Rectal smooth muscle tissue (tissue), 1 donor: Measurements from ENCODE around the gene RNF31.

ENCODE experiments used
- H3K27ac ChIP-seq: one replicate; pipeline ENCODE4 v1.7.0; 2013; ENCODE audit warnings: low read depth, low read length, inconsistent platforms
- H3K27me3 ChIP-seq: one replicate; pipeline ENCODE4 v1.7.0; 2013; ENCODE audit warnings: low read length; ENCODE audit not compliant: control insufficient read depth, insufficient read depth
- H3K36me3 ChIP-seq: one replicate; pipeline ENCODE4 v1.7.0; 2013; ENCODE audit warnings: low read length; ENCODE audit not compliant: control insufficient read depth, insufficient read depth
- H3K4me1 ChIP-seq: one replicate; pipeline ENCODE4 v1.7.0; 2013; ENCODE audit warnings: low read length; ENCODE audit not compliant: control insufficient read depth, insufficient read depth
- H3K4me3 ChIP-seq: one replicate; pipeline ENCODE4 v1.7.0; 2013; ENCODE audit warnings: low read length
- H3K9ac ChIP-seq: one replicate; pipeline ENCODE4 v1.7.0; 2013; ENCODE audit warnings: low read length

Gene RNF31

GRCh38 chr14:24146453-24146977 lies 783 bp upstream of the RNF31 start, which contains the start of gene PSME2:
TSS of gene PSME2 (minus strand) at chr14:24146610. CDS start at chr14:24146581, 29 bp downstream.
- no peaks in the 10 kb centered on the region for H3K27me3 ChIP-seq
- H3K4me3 ChIP-seq: peak within 1 kb of the TSS; percentile 92
- peaks cover 14% of the 10 kb centered on the region for H3K36me3 ChIP-seq
- H3K27ac ChIP-seq: peak within 1 kb of the TSS; percentile 92
- peaks cover 20% of the 10 kb centered on the region for H3K4me1 ChIP-seq
- peak within 1 kb of the TSS; percentile 66 for H3K9ac ChIP-seq

GRCh38 chr14:24147761-24148428 lies 597 bp downstream of the RNF31 start:
- H3K36me3 ChIP-seq: peaks cover 19% of the 10 kb centered on the region
- no peaks in the 10 kb centered on the region for H3K27me3 ChIP-seq
- H3K27ac ChIP-seq: peak overlapping the region; percentile 81
- peaks cover 16% of the 10 kb centered on the region for H3K4me1 ChIP-seq
- peak overlapping the region; percentile 58 for H3K9ac ChIP-seq
- H3K4me3 ChIP-seq: peak overlapping the region; percentile 92

DNA sequence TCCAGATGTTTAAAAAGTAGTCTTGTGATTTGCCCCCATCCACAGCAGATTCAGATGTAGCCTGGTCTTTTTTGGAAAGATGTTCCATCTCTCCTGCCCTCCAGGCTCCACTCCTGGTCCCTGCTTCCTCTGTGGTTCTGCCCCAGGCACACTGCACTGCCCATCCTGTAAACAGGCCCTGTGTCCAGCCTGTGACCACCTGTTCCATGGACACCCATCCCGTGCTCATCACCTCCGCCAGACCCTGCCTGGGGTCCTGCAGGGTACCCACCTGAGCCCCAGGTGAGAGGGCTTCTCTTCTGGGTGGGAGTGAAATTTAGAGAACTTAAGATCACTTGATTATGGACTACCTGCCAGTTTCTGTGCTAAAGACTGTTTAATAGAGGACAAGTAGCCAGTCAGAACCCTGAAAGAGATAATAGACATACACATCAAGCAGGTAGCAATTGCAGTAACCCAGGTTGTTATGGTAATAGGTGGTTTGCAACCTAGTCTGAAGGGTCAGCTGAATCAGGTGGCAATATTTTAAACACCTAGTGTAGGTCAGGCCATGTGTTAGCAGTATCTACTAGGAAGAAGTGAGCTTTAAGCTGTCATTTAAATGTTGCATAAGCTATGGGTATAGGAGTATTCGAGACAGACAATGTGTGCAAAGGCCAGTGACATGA lies 2.1 kb downstream of the RNF31 start:
- Histone ChIP-seq H3K9ac (no peak overlapping the region), H3K27me3 (no peaks in the 10 kb centered on the region), H3K4me3 (no peak overlapping the region), H3K36me3 (peaks cover 22% of the 10 kb centered on the region), H3K4me1 (peaks cover 16% of the 10 kb centered on the region), H3K27ac (no peak overlapping the region)

DNA sequence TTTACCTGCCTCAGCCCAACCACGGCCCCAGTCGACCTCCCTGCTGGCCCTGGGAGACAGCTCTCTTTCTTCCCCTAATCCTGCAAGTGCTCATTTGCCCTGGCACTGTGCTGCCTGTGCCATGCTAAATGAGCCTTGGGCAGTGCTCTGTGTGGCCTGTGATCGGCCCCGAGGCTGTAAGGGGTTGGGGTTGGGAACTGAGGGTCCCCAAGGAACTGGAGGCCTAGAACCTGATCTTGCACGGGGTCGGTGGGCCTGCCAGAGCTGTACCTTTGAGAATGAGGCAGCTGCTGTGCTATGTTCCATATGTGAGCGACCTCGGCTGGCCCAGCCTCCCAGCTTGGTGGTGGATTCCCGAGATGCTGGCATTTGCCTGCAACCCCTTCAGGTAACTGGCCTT lies 2.8 kb downstream of the RNF31 start:
- H3K9ac ChIP-seq: no peak overlapping the region
- no peak overlapping the region for H3K27ac ChIP-seq
- peaks cover 16% of the 10 kb centered on the region for H3K4me1 ChIP-seq
- no peak overlapping the region for H3K4me3 ChIP-seq
- no peaks in the 10 kb centered on the region for H3K27me3 ChIP-seq
- peaks cover 29% of the 10 kb centered on the region for H3K36me3 ChIP-seq

- no peak overlapping the region for H3K27ac ChIP-seq
- H3K9ac ChIP-seq: no peak overlapping the region
- peaks cover 34% of the 10 kb centered on the region for H3K36me3 ChIP-seq
- H3K4me1 ChIP-seq: peaks cover 13% of the 10 kb centered on the region
- H3K27me3 ChIP-seq: no peaks in the 10 kb centered on the region
- H3K4me3 ChIP-seq: no peak overlapping the region
Measured at GRCh38 chr14:24150567-24150966, 3.3 kb downstream of the RNF31 start.

DNA sequence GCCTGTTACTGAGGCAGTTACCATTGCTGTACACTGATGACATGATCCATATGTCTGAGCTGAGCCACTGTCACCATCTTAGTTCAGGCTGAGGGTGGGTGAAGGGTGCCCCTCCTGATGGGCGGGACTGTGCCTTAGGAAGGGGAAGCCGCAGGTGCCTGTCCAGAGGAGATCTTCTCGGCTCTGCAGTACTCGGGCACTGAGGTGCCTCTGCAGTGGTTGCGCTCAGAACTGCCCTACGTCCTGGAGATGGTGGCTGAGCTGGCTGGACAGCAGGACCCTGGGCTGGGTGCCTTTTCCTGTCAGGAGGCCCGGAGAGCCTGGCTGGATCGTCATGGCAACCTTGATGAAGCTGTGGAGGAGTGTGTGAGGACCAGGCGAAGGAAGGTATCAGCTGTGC lies 3.7 kb downstream of the RNF31 start:
- Histone ChIP-seq H3K4me3 (no peak overlapping the region), H3K9ac (no peak overlapping the region), H3K36me3 (peaks cover 38% of the 10 kb centered on the region)

GRCh38 chr14:24151404-24152080 lies 4.2 kb downstream of the RNF31 start:
- Histone ChIP-seq H3K36me3 (peaks cover 39% of the 10 kb centered on the region), H3K27ac (no peak overlapping the region), H3K4me3 (no peak overlapping the region), H3K4me1 (peaks cover 7% of the 10 kb centered on the region), H3K27me3 (no peaks in the 10 kb centered on the region), H3K9ac (no peak overlapping the region)

More for the DNA sequence above, 3.7 kb downstream of the RNF31 start:
- no peak overlapping the region for H3K27ac ChIP-seq
- H3K4me1 ChIP-seq: peaks cover 9% of the 10 kb centered on the region
- no peaks in the 10 kb centered on the region for H3K27me3 ChIP-seq

- H3K9ac ChIP-seq: no peak overlapping the region
- H3K4me3 ChIP-seq: no peak overlapping the region
- no peak overlapping the region for H3K27ac ChIP-seq
- no peaks in the 10 kb centered on the region for H3K4me1 ChIP-seq
- peaks cover 54% of the 10 kb centered on the region for H3K36me3 ChIP-seq
- H3K27me3 ChIP-seq: no peaks in the 10 kb centered on the region
Measured at GRCh38 chr14:24155100-24155499, 7.8 kb downstream of the RNF31 start.

GRCh38 chr14:24156840-24157239 lies 9.5 kb downstream of the RNF31 start:
- Histone ChIP-seq H3K4me1 (peaks cover 8% of the 10 kb centered on the region), H3K9ac (no peak overlapping the region), H3K27me3 (no peaks in the 10 kb centered on the region), H3K4me3 (no peak overlapping the region), H3K36me3 (peaks cover 40% of the 10 kb centered on the region), H3K27ac (no peak overlapping the region)

DNA sequence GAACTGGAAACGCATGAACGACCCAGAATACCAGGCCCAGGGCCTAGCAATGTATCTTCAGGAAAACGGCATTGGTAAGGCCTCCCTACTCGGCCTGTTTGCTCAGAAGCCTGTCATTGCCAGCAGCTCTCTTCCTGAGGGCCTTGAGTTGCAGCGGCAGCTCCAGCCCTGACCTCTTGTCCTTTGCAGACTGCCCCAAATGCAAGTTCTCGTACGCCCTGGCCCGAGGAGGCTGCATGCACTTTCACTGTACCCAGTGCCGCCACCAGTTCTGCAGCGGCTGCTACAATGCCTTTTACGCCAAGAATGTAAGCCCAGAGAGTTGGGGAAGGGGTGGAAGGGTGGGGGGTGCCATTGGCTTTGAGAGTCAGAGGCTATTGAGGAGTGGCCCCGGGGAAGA lies 10.0 kb downstream of the RNF31 start:
- Histone ChIP-seq H3K36me3 (peaks cover 36% of the 10 kb centered on the region), H3K4me1 (peaks cover 12% of the 10 kb centered on the region), H3K9ac (no peak overlapping the region), H3K4me3 (no peak overlapping the region), H3K27me3 (no peaks in the 10 kb centered on the region), H3K27ac (no peak overlapping the region)

DNA sequence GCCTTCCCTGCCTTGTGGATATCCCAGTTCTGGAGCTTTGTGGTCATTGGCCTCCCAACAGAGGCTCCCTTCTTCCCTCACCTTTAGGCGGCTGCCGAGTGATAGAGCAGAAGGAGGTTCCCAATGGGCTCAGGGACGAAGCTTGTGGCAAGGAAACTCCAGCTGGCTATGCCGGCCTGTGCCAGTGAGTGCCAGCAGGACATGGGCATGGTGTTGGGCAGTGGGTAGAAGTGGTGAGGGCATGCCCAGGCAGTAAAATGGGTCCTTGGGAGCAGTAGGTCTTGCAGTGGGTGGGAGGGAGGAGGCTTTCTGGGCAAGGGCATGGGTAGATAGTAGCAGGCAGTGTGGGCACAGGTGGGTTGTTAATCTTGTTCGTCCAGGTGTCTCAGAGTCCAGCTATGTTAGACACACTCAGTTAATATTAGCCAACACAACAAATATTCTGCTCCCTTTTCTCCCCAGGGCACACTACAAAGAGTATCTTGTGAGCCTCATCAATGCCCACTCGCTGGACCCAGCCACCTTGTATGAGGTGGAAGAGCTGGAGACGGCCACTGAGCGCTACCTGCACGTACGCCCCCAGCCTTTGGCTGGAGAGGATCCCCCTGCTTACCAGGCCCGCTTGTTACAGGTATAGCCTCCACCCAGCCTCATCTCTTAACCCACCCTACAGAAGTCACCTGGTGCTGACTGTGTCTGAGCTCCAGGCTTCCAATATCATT lies 12.6 kb downstream of the RNF31 start:
- Histone ChIP-seq H3K4me1 (peaks cover 15% of the 10 kb centered on the region), H3K9ac (no peak overlapping the region), H3K36me3 (peaks cover 47% of the 10 kb centered on the region), H3K4me3 (no peak overlapping the region), H3K27me3 (no peaks in the 10 kb centered on the region), H3K27ac (no peak overlapping the region)

DNA sequence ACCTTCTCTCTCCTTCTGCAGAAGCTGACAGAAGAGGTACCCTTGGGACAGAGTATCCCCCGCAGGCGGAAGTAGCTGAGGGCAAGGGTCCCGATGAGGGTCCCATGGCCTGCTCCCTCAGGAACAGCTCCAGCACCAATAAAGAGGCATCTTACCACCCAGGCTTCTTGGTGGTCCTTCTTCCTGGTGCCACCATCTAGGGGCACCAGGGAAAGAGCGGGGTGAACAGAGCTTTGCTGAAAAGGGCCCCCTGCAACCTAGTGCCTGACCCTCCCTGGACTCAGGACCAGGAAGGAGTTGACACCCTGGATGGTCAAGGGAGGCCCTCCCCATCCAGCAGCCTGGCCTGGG lies 13.2 kb downstream of the RNF31 start:
- peak overlapping the region; percentile 96 for H3K27ac ChIP-seq
- no peak overlapping the region for H3K4me3 ChIP-seq
- no peak overlapping the region for H3K9ac ChIP-seq
- no peaks in the 10 kb centered on the region for H3K27me3 ChIP-seq
- H3K4me1 ChIP-seq: peaks cover 15% of the 10 kb centered on the region
- peaks cover 47% of the 10 kb centered on the region for H3K36me3 ChIP-seq
